Naive thymus-derived CD8-positive, alpha-beta T cell (primary cell): ENCODE results near the gene GTF2I. TPM values are rescaled to one million over a fixed set of nuclear protein-coding genes. Genes with fewer than 3 reads are reported as not detected.
"Not testable (repeated sequence)": the region's sequence is repeated elsewhere in the genome, so short reads cannot be mapped to it uniquely, and the experiment has no call there.

Experiments
- ATAC-seq, 2 donors: fragments of 150-1000 bp; cut with Tn5 transposase in 1 of 2; sonication (Bioruptor Pico), chemical (Tn5 transposase) in 1 of 2; 1 replicate in 1 of 2; 2 replicates in 1 of 2; pipeline ENCODE4 v1.10.0; 2021; ENCODE audit warnings: mild to moderate bottlenecking in 2 of 2, moderate library complexity in 2 of 2
- POLR2A ChIA-PET: fragments of 350-600 bp; sonication (Branson Sonifier 250); formaldehyde crosslinking; loops from one replicate; lab custom pipeline; 2021; ENCODE audit warnings: antibody characterized with exemption; lab: Charles Lee
- DNase-seq, 10 donors: peaks; one replicate each; pipeline versions ENCODE4 v3.0.0 to v3.0.0-alpha.2; 2020 to 2022
- H3K27ac Mint-ChIP-seq, 10 donors: one replicate each; pipeline ENCODE4 v1.8.0; 2020 to 2022; ENCODE audit warnings: mild to moderate bottlenecking in 10 of 10, mixed read lengths in 10 of 10, moderate library complexity in 4 of 10, inconsistent platforms in 1 of 10
- H3K27me3 Mint-ChIP-seq, 5 donors: one replicate each; pipeline ENCODE4 v1.8.0; 2021 to 2022; ENCODE audit warnings: mixed read lengths in 5 of 5
- H3K36me3 Mint-ChIP-seq, 3 donors: one replicate each; pipeline ENCODE4 v1.8.0; 2020 to 2022; ENCODE audit warnings: mixed read lengths in 3 of 3, mild to moderate bottlenecking in 2 of 3, inconsistent platforms in 1 of 3
- H3K4me1 Mint-ChIP-seq, 4 donors: one replicate each; pipeline ENCODE4 v1.8.0; 2021 to 2022; ENCODE audit warnings: mixed read lengths in 4 of 4
- H3K4me3 Mint-ChIP-seq, 10 donors: one replicate each; pipeline ENCODE4 v1.8.0; 2020 to 2022; ENCODE audit warnings: mild to moderate bottlenecking in 10 of 10, mixed read lengths in 10 of 10, moderate library complexity in 6 of 10, inconsistent platforms in 1 of 10
- H3K9me3 Mint-ChIP-seq, 9 donors: one replicate each; pipeline ENCODE4 v1.8.0; 2020 to 2022; ENCODE audit warnings: mixed read lengths in 9 of 9, mild to moderate bottlenecking in 3 of 9, inconsistent platforms in 1 of 9, moderate library complexity in 1 of 9
- polyA plus RNA-seq, 3 donors: library from polyadenylated mRNA; unstranded; fragments of 300-500 nt; fragmentation: Illumina TruSeq; gene quantifications; one replicate each; pipeline ENCODE4 v1.2.3, GENCODE V29; 2021
- total RNA-seq, 8 experiments: library from RNA in 2 of 8; stranded (reverse) in 2 of 8; gene quantifications; one replicate each; pipeline ENCODE4 v1.2.3 and lab custom pipeline; 2021 to 2026

Gene GTF2I
- total and polyA plus RNA-seq, 5 experiments from 2014 or later, result 55.4 to 206 (median 78.6) TPM

DNA sequence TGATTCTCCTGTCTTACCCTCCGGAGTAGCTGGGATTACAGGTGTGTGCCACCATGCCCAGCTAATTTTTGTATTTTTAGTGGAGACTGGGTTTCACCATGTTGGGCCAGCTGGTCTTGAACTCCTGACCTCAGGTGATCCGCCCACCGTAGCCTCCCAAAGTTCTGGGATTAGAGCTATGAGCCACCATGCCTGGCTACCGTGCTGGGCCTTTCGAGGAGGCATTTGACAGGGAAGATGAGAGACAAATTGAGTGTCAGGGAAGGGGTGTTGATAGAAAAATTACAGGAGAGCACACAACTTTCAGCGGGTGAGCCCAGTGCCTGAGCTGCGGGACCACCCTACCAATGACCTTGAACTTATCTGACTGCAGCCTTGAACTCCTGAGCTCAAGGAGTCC is 112.5 kb downstream of the GTF2I start:
- H3K27me3 Mint-ChIP-seq, POLR2A ChIA-PET, DNase-seq, H3K27ac Mint-ChIP-seq, H3K36me3 Mint-ChIP-seq, H3K4me3 Mint-ChIP-seq, H3K9me3 Mint-ChIP-seq, ATAC-seq, H3K4me1 Mint-ChIP-seq: not testable (repeated sequence)

DNA sequence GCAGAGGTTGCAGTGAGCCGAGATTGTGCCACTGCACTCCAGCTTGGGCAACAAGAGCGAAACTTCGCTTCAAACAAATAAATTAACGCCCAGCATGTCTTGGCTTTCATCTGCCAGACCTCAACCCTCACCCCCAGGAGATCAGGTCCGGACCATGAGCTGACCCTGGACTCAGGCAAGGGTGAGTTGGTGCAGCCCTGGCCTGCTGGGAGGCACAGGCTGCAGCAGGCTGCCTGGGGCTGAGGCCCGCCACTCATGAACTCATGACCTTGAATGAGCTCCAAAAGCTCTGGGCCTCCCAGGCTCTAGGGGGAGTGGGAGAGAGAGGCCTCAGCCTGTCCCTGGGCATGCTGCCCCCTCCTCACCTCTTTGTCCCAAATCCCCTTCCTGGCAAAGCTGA is 114.6 kb downstream of the GTF2I start:
- H3K27me3 Mint-ChIP-seq, DNase-seq, H3K4me1 Mint-ChIP-seq, H3K36me3 Mint-ChIP-seq, POLR2A ChIA-PET, H3K9me3 Mint-ChIP-seq, ATAC-seq, H3K27ac Mint-ChIP-seq, H3K4me3 Mint-ChIP-seq: not testable (repeated sequence)

DNA sequence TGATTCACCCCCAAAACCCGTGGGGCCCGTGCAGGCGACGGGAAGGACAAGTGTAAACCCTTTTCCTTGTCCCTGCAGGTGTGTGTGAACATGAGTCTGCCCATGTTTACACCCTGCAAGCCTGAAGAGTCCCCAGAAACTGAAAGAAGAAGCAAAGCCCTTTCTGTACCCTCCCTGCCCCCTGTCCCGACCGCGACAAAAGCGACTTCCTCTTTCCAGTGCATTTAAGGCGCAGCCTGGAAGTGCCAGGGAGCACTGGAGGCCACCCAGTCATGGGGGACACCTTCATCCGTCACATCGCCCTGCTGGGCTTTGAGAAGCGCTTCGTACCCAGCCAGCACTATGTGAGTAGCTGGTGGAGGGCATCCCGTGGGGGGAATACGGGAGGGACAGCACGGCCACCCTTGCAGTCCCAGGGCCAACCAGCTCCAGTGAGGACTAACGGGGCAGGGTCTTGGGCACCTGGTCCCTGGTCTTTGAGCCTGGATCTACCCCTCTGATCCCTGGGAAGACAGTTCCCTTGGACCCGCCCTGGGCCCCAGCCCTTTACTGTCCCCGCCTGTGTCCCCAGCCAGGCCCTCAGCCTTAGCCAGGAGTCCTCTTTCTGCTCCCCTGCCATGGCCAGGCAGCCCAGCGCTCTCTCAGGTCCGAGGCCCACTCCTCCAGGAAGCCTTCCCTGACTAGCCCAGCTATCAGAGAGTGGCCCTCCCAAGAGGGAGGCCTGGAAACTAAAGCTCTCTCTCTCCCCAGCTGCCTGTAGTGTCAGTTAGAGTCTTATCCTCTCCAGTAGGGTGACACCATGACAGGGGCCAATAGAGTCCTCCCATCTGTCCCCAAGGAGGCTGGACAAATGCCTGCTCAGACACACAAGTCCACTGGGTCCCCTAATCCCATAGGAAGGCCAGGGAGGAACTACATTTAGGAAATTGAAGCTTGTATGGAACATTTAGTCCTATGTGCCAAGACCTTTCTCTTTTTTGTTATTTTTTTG is 116.5 kb downstream of the GTF2I start, which contains the start of gene NCF1:
Gene NCF1 (plus strand): TSS at position 252 of the 991 bp plus-strand sequence. CDS start 21 bp downstream, at position 273.
- peak; percentile 39 to 74 for ATAC-seq
- POLR2A ChIA-PET, H3K4me3 Mint-ChIP-seq, H3K27ac Mint-ChIP-seq, H3K4me1 Mint-ChIP-seq, DNase-seq, H3K27me3 Mint-ChIP-seq, H3K36me3 Mint-ChIP-seq, H3K9me3 Mint-ChIP-seq: not testable (repeated sequence)

DNA sequence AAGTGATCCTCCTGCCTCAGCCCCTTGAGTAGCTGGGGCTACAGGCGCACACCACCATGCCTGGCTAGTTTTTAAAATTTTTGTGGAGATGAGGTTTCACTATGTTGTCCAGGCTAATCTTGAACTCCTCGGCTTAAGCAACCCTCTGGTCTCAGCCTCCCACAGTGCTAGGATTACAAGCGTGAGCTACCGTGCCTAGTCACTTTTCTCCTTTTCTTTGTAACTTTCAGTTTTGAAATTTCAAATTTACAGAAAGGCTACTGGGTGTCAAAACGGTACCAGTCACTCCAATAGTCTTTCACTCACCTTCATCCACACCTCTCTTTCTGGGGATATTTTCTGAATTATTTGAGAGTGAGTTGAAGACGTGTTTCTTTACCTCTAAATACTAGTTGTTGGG is 117.6 kb downstream of the GTF2I start:
- DNase-seq, POLR2A ChIA-PET, ATAC-seq, H3K36me3 Mint-ChIP-seq, H3K4me3 Mint-ChIP-seq, H3K27me3 Mint-ChIP-seq, H3K27ac Mint-ChIP-seq, H3K9me3 Mint-ChIP-seq, H3K4me1 Mint-ChIP-seq: not testable (repeated sequence)

DNA sequence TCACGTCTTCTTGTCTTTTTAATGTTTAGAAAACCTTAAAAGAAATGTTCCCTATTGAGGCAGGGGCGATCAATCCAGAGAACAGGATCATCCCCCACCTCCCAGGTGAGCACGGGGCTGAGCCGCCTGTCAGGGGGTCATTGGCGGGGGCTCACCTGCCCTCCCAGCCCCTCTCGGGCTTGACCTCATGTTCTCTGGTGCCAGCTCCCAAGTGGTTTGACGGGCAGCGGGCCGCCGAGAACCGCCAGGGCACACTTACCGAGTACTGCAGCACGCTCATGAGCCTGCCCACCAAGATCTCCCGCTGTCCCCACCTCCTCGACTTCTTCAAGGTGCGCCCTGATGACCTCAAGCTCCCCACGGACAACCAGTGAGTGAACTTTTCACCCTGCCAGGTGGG is 121.5 kb downstream of the GTF2I start:
- POLR2A ChIA-PET, H3K27ac Mint-ChIP-seq, H3K36me3 Mint-ChIP-seq: not testable (repeated sequence)

DNA sequence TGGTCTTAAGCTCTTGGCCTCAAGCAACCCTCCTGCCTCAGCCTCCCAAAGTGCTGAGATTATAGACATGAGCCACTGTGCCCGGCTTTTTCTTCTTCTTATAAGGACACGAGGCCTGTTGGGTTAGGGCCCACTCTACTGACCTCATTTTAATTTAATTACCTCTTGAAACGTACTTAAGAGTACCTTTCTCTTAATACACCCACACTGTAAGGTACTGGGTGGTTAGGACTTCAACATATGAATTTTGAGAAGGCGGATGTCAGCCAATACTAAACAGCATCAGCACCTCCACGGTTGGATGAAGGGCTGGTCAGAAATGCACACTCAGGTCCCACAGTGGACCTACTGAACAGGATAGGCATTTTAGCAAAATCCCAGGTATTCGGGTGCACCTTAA is 124.2 kb downstream of the GTF2I start:
- DNase-seq, H3K4me1 Mint-ChIP-seq, H3K4me3 Mint-ChIP-seq, H3K27ac Mint-ChIP-seq, H3K36me3 Mint-ChIP-seq, ATAC-seq, H3K27me3 Mint-ChIP-seq, POLR2A ChIA-PET, H3K9me3 Mint-ChIP-seq: not testable (repeated sequence)

More for the DNA sequence above, 121.5 kb downstream of the GTF2I start:
- DNase-seq, H3K4me3 Mint-ChIP-seq, H3K27me3 Mint-ChIP-seq, ATAC-seq, H3K9me3 Mint-ChIP-seq, H3K4me1 Mint-ChIP-seq: not testable (repeated sequence)

DNA sequence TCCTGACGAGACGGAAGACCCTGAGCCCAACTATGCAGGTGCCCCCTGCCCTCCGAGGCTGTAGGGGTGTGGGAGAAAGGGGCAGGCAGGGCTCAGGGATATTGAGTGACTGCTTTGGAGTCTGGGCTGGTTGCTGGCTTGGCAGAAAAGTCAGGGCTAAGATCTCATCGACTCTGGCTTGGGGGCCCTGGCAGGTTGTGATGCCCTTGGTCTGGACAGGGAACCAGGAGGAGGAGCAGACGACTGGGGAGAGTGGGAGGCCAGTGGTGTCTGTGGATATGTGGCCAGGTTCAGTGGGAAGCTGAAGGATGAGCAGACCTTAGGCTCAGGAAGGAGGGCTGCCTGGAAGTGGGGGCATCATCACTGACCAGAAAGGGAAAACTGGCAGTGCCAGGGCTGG is 126.1 kb downstream of the GTF2I start:
- H3K4me3 Mint-ChIP-seq, H3K27me3 Mint-ChIP-seq, H3K27ac Mint-ChIP-seq, DNase-seq, H3K4me1 Mint-ChIP-seq, POLR2A ChIA-PET, H3K9me3 Mint-ChIP-seq, H3K36me3 Mint-ChIP-seq, ATAC-seq: not testable (repeated sequence)

DNA sequence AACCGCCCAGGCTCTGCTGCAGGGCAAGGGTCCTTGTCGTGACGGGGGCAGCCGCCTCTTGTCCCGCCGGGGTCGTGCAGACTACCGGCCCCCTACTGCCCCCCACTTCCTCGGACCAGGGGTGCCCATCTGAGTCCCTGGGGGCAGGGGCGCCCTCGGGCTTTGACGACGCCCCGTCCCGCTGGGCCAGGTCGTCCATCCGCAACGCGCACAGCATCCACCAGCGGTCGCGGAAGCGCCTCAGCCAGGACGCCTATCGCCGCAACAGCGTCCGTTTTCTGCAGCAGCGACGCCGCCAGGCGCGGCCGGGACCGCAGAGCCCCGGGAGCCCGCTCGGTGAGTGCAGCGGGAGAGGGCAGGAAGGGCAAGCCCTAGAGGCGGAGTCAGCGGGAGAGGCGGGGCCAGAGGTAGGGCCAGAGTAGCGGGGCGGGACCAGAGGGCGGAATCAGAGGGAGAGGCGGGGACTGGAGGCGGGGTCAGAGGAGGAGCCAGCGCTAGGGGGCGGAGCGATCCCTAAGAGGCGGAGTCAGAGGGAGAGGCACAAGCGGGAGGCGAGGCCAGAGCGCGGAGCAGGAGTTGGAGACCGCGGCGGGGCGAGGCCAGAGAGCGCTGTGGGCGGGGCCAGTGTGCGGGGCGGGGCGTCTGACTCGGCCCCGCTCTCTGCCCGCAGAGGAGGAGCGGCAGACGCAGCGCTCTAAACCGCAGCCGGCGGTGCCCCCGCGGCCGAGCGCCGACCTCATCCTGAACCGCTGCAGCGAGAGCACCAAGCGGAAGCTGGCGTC is 131.0 kb downstream of the GTF2I start:
- H3K9me3 Mint-ChIP-seq, H3K36me3 Mint-ChIP-seq, H3K4me1 Mint-ChIP-seq, POLR2A ChIA-PET, H3K27me3 Mint-ChIP-seq: not testable (repeated sequence)
- ATAC-seq (peak; percentile 87 to 88), DNase-seq (peak; percentile 87 to 100 (median 97))
- H3K4me3 Mint-ChIP-seq, result peak overlapping the region; percentile 52 to 78 (median 65)
- peak overlapping the region in 4 of 10 donors; percentile 29 to 79 (median 42) for H3K27ac Mint-ChIP-seq

DNA sequence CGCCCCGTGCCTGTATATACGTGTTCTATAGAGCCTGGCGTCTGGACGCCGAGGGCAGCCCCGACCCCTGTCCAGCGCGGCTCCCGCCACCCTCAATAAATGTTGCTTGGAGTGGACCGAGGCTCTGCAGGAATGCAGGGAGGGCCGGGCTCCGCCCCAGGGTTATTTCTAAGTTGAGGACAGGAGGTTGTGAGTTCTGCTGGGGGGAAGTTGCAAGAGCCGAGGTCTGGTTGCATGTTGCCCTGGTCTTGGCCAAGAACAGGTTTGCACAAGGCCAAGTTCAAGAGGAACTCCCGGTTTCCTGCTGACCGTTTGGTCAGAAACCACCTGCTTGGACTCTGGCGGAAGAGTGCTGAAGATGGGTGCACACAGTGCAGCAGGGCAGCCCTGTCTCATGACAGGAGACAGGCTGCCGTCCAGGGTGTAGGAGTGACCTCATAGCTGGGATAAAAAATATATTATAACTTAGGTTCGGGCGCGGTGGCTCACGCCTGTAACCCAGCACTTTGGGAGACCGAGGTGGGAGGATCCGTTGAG is 131.8 kb downstream of the GTF2I start:
- H3K4me3 Mint-ChIP-seq, result peak overlapping the region in 1 of 10 donors; percentile 22
- not testable (repeated sequence) for DNase-seq

DNA sequence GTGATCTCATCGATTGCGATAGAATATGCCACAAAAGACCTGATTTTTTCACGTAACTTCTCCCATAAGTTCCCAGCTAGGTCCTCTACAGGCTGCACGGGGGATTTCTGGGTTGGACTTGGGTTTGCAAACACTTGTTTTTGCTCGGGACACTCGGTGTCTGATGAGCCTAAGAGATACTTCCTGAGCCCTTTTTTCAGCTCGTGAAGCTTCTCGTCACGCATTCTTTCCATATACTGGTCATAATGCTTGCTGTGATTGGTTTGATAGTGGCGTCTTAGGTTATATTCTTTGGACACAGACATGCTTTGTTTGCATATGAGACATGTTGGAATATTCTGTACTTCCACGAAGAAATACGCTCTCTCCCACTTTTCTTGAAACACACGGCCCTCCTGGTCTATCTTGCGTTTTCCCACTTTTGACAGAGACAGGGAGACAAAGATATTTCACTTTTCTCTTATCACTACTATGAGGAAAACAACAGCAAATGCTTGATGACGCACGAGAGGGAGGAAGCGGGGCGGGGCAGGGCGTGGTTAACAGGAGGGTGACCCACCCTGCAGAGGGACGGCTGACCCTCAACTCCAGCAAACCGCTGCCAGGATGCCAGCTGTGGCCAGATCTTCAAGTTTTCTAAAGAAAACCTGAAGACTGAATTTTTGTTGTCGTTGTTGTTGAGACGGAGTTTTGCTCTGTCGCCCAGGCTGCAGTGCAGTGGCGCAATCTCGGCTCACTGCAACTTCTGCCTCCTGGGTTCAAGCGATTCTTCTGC is 140.5 kb downstream of the GTF2I start:
- H3K27ac Mint-ChIP-seq, H3K4me3 Mint-ChIP-seq, H3K4me1 Mint-ChIP-seq, ATAC-seq, POLR2A ChIA-PET, H3K27me3 Mint-ChIP-seq, DNase-seq, H3K36me3 Mint-ChIP-seq, H3K9me3 Mint-ChIP-seq: not testable (repeated sequence)

More for the DNA sequence above, 131.8 kb downstream of the GTF2I start:
- H3K36me3 Mint-ChIP-seq, H3K4me1 Mint-ChIP-seq, POLR2A ChIA-PET, H3K27ac Mint-ChIP-seq, H3K9me3 Mint-ChIP-seq, H3K27me3 Mint-ChIP-seq: not testable (repeated sequence)
- ATAC-seq, result peak in 1 of 2 donors; percentile 1

DNA sequence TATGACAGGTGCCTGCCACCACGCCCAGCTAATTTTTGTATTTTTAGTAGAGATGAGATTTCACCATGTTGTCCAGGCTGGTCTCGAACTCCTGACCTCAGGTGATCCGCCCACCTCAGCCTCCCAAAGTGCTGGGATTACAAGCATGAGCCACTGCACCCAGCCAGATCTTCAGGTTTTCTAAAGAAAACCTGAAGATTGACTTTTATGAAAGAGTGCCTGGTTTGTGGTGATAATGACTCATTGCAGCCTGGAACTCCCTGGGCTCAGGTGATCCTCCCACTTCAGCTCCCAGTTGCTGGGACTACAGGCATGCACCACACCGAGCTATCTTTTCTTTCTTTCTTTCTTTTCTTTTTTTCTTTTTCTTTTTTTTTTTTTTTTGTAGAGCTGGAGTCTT is 141.1 kb downstream of the GTF2I start:
- H3K27ac Mint-ChIP-seq, ATAC-seq, DNase-seq, H3K4me1 Mint-ChIP-seq, H3K9me3 Mint-ChIP-seq, POLR2A ChIA-PET, H3K36me3 Mint-ChIP-seq, H3K4me3 Mint-ChIP-seq, H3K27me3 Mint-ChIP-seq: not testable (repeated sequence)
